GM12878 (cell line): ENCODE data around the gene SEMA4D.

ENCODE experiments used
- GABPA ChIP-seq: IDR thresholded peaks from 2 replicates; pipeline ENCODE4 v1.6.1; 2014; ENCODE audit warnings: antibody characterized with exemption, low read depth, mild to moderate bottlenecking, inconsistent platforms
- JUND ChIP-seq: IDR thresholded peaks from 2 replicates; pipeline ENCODE4 v1.6.1; 2012; ENCODE audit warnings: low read depth, mild to moderate bottlenecking, low read length, improper control_type of control experiment, moderate library complexity
- POLR2A ChIP-seq: IDR thresholded peaks from 2 replicates; pipeline ENCODE4 v1.6.1; 2011; ENCODE audit warnings: low read depth, mild to moderate bottlenecking, low read length
- TF ChIP-seq, protein P1 (sequence below): fragments of 450-650 bp; IDR thresholded peaks from 2 replicates; pipeline ENCODE4 v1.6.1; 2017; ENCODE audit warnings: low read depth, mild to moderate bottlenecking, moderate library complexity
- TF ChIP-seq, protein P2 (sequence below), 3 experiments: IDR thresholded peaks in 2 of 3; conservative IDR thresholded peaks in 1 of 3; 2 replicates each; pipeline ENCODE4 v1.5.1; 2011; ENCODE audit warnings: low read depth in 3 of 3, low read length in 3 of 3, mild to moderate bottlenecking in 3 of 3, control low read depth in 2 of 3, moderate library complexity in 2 of 3, inconsistent platforms in 1 of 3, mixed read lengths in 1 of 3; ENCODE audit not compliant: control insufficient read depth in 2 of 3, insufficient read depth in 1 of 3; ENCODE audit errors: extremely low read depth in 1 of 3

- no peak for TF ChIP-seq JUND
- 0 out of 2 replicates have a peak, but pooled peaks have one; percentile 30 for TF ChIP-seq POLR2A
- no peak for TF ChIP-seq GABPA
- TF ChIP-seq, protein P1, sequence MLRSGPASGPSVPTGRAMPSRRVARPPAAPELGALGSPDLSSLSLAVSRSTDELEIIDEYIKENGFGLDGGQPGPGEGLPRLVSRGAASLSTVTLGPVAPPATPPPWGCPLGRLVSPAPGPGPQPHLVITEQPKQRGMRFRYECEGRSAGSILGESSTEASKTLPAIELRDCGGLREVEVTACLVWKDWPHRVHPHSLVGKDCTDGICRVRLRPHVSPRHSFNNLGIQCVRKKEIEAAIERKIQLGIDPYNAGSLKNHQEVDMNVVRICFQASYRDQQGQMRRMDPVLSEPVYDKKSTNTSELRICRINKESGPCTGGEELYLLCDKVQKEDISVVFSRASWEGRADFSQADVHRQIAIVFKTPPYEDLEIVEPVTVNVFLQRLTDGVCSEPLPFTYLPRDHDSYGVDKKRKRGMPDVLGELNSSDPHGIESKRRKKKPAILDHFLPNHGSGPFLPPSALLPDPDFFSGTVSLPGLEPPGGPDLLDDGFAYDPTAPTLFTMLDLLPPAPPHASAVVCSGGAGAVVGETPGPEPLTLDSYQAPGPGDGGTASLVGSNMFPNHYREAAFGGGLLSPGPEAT, result no peak
- TF ChIP-seq, protein P2, sequence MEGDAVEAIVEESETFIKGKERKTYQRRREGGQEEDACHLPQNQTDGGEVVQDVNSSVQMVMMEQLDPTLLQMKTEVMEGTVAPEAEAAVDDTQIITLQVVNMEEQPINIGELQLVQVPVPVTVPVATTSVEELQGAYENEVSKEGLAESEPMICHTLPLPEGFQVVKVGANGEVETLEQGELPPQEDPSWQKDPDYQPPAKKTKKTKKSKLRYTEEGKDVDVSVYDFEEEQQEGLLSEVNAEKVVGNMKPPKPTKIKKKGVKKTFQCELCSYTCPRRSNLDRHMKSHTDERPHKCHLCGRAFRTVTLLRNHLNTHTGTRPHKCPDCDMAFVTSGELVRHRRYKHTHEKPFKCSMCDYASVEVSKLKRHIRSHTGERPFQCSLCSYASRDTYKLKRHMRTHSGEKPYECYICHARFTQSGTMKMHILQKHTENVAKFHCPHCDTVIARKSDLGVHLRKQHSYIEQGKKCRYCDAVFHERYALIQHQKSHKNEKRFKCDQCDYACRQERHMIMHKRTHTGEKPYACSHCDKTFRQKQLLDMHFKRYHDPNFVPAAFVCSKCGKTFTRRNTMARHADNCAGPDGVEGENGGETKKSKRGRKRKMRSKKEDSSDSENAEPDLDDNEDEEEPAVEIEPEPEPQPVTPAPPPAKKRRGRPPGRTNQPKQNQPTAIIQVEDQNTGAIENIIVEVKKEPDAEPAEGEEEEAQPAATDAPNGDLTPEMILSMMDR (IDR thresholded peaks at IDR 0.05 in 2 of 3, conservative IDR thresholded peaks at IDR 0.05 in 1 of 3; ENCODE audit: control insufficient read depth in 2 of 3, extremely low read depth in 1 of 3, insufficient read depth in 1 of 3, low read depth in 3 of 3, low read length in 3 of 3), result no peak
These were observed 120.5 kb downstream of the SEMA4D start for GRCh38 chr9:89377411-89377810.
